Measurements from ENCODE around the gene OSBPL6.

DNA sequence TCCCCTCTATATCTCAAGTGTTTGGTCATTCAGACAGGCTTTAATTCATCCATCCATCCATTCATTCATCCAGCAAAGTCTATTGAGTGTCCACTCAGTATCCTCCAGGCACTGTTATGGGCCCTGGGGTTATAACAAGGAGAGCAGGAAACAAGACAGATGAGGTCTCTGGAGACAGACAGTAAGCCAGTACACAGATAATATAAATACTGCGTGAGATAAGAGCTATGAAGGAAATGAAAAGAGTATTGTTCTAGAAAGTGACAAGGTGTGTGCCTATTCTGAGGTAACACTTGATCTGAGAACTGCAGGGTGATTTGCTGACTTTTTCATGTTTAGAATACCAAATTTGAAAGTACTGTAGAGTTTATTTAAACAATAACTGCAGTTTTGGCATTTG lies 98.3 kb downstream of the OSBPL6 start:
- TF ChIP-seq POLR2A (IDR thresholded peaks at IDR 0.05; ENCODE audit: low read length) (no peak), GATA1 (IDR thresholded peaks at IDR 0.05; ENCODE audit: low read depth, low read length) (no peak)
